ENCODE measurements around the gene SET.

DNA sequence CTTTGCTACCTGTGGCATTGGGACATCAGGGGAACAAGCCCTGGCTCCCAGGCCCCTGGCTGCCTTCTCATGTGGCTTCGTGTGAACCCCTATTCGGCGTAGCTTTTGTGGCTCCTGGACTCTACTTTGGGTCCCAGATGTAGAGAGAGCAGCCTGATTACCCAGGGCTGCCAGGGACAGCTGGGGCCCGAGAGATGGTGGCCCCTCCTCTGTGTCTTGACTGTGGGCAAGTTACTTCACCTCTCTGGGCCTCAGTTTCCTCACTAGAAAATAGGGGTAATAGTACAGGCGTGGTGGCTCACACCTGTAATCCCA, 15.3 kb downstream of the SET start:
- TF ChIP-seq ZNF232 (CRISPR knock-in tag; IDR thresholded peaks at IDR 0.05) (no peak), ZNF416 (CRISPR knock-in tag; IDR thresholded peaks at IDR 0.05) (no peak), CREB1 (CRISPR knock-in tag; IDR thresholded peaks at IDR 0.05) (no peak), SP1 (CRISPR knock-in tag; conservative IDR thresholded peaks at IDR 0.05) (no peak)
- TF ChIP-seq, protein P1, sequence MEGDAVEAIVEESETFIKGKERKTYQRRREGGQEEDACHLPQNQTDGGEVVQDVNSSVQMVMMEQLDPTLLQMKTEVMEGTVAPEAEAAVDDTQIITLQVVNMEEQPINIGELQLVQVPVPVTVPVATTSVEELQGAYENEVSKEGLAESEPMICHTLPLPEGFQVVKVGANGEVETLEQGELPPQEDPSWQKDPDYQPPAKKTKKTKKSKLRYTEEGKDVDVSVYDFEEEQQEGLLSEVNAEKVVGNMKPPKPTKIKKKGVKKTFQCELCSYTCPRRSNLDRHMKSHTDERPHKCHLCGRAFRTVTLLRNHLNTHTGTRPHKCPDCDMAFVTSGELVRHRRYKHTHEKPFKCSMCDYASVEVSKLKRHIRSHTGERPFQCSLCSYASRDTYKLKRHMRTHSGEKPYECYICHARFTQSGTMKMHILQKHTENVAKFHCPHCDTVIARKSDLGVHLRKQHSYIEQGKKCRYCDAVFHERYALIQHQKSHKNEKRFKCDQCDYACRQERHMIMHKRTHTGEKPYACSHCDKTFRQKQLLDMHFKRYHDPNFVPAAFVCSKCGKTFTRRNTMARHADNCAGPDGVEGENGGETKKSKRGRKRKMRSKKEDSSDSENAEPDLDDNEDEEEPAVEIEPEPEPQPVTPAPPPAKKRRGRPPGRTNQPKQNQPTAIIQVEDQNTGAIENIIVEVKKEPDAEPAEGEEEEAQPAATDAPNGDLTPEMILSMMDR (IDR thresholded peaks at IDR 0.05), result no peak
- TF ChIP-seq, protein P2, sequence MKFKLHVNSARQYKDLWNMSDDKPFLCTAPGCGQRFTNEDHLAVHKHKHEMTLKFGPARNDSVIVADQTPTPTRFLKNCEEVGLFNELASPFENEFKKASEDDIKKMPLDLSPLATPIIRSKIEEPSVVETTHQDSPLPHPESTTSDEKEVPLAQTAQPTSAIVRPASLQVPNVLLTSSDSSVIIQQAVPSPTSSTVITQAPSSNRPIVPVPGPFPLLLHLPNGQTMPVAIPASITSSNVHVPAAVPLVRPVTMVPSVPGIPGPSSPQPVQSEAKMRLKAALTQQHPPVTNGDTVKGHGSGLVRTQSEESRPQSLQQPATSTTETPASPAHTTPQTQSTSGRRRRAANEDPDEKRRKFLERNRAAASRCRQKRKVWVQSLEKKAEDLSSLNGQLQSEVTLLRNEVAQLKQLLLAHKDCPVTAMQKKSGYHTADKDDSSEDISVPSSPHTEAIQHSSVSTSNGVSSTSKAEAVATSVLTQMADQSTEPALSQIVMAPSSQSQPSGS (CRISPR knock-in tag; IDR thresholded peaks at IDR 0.05; ENCODE audit: borderline replicate concordance, low read depth), result no peak
- TF ChIP-seq, protein P3, sequence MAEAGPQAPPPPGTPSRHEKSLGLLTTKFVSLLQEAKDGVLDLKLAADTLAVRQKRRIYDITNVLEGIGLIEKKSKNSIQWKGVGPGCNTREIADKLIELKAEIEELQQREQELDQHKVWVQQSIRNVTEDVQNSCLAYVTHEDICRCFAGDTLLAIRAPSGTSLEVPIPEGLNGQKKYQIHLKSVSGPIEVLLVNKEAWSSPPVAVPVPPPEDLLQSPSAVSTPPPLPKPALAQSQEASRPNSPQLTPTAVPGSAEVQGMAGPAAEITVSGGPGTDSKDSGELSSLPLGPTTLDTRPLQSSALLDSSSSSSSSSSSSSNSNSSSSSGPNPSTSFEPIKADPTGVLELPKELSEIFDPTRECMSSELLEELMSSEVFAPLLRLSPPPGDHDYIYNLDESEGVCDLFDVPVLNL (CRISPR knock-in tag; IDR thresholded peaks at IDR 0.05; ENCODE audit: borderline replicate concordance, low read depth), result no peak
- TF ChIP-seq, protein P4, sequence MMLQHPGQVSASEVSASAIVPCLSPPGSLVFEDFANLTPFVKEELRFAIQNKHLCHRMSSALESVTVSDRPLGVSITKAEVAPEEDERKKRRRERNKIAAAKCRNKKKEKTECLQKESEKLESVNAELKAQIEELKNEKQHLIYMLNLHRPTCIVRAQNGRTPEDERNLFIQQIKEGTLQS (CRISPR knock-in tag; conservative IDR thresholded peaks at IDR 0.05), result no peak
- TF ChIP-seq, protein P5, sequence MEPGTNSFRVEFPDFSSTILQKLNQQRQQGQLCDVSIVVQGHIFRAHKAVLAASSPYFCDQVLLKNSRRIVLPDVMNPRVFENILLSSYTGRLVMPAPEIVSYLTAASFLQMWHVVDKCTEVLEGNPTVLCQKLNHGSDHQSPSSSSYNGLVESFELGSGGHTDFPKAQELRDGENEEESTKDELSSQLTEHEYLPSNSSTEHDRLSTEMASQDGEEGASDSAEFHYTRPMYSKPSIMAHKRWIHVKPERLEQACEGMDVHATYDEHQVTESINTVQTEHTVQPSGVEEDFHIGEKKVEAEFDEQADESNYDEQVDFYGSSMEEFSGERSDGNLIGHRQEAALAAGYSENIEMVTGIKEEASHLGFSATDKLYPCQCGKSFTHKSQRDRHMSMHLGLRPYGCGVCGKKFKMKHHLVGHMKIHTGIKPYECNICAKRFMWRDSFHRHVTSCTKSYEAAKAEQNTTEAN (CRISPR knock-in tag; IDR thresholded peaks at IDR 0.05), result no peak
- TF ChIP-seq, protein P6, sequence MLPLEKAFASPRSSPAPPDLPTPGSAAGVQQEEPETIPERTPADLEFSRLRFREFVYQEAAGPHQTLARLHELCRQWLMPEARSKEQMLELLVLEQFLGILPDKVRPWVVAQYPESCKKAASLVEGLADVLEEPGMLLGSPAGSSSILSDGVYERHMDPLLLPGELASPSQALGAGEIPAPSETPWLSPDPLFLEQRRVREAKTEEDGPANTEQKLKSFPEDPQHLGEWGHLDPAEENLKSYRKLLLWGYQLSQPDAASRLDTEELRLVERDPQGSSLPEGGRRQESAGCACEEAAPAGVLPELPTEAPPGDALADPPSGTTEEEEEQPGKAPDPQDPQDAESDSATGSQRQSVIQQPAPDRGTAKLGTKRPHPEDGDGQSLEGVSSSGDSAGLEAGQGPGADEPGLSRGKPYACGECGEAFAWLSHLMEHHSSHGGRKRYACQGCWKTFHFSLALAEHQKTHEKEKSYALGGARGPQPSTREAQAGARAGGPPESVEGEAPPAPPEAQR (CRISPR knock-in tag; IDR thresholded peaks at IDR 0.05), result no peak
